Gastrocnemius medialis (tissue), 4 donors: ENCODE measurements around the gene FRY. TPM values are rescaled to one million over a fixed set of nuclear protein-coding genes. Genes with fewer than 3 reads are reported as not detected.

Experiments
- ATAC-seq, 2 donors: fragments of 150-250 bp; one replicate each; pipeline ENCODE4 v1.9.1; 2016
- DNase-seq, 2 donors: peaks; one replicate each; pipeline ENCODE4 v3.0.0-alpha.2; 2019
- H3K27ac ChIP-seq, 4 donors: fragments of 200-600 bp; sonication (generic); 1 replicate in 1 of 4; 2 replicates in 3 of 4; pipeline ENCODE4 v1.5.1; 2016 to 2018; ENCODE audit warnings: mild to moderate bottlenecking in 2 of 4, moderate library complexity in 1 of 4
- H3K27me3 ChIP-seq, 3 donors: fragments of 200-600 bp; sonication (generic) in 2 of 3; 1 replicate in 1 of 3; 2 replicates in 2 of 3; pipeline versions ENCODE4 v1.5.1 to v1.6.0; 2016 to 2019; ENCODE audit warnings: mild to moderate bottlenecking in 1 of 3, moderate library complexity in 1 of 3
- H3K36me3 ChIP-seq, 2 donors: fragments of 200-600 bp; sonication (generic) in 1 of 2; one replicate each; pipeline ENCODE4 v1.5.1; 2017 to 2018
- H3K4me1 ChIP-seq, 2 donors: fragments of 200-600 bp; sonication (generic) in 1 of 2; one replicate each; pipeline ENCODE4 v1.5.1; 2016 to 2017; ENCODE audit warnings: mild to moderate bottlenecking in 2 of 2
- H3K4me3 ChIP-seq, 4 donors: fragments of 200-600 bp; sonication (generic) in 3 of 4; 1 replicate in 1 of 4; 2 replicates in 3 of 4; pipeline ENCODE4 v1.5.1; 2016 to 2019; ENCODE audit warnings: mild to moderate bottlenecking in 2 of 4
- H3K9me3 ChIP-seq, 3 donors: fragments of 200-600 bp; sonication (generic) in 2 of 3; 1 replicate in 1 of 3; 2 replicates in 2 of 3; pipeline ENCODE4 v1.5.1; 2016 to 2019
- POLR2A ChIP-seq, 2 donors: fragments of 450-650 bp; IDR thresholded peaks; one replicate each; pipeline ENCODE4 v1.6.1; 2017; ENCODE audit warnings: antibody characterized with exemption in 2 of 2, mild to moderate bottlenecking in 2 of 2, moderate library complexity in 2 of 2
- in situ Hi-C, 4 donors: fragments of 200-750 bp; cut with MboI; loops; one replicate each; pipeline versions ENCODE4 v1.15.0 to v1.8.0; 2017; ENCODE audit warnings: low sequenced_read_pairs in 4 of 4
- intact Hi-C: fragments of 100-400 bp; cut with DNase I; formaldehyde crosslinking; loops from one replicate; pipeline ENCODE4 v1.15.1; 2023; ENCODE audit warnings: low total_unique reads
- total RNA-seq, 4 donors: library from RNA; depleted of rRNA; stranded (reverse); fragments of >200 nt; gene quantifications; one replicate each; pipeline versions ENCODE4 v1.1.0 to v1.2.3, GENCODE V29; 2016
- TF ChIP-seq, protein P1 (sequence below), 5 experiments: fragments of 450-650 bp in 3 of 5; fragments of 200-600 bp in 2 of 5; sonication (generic) in 2 of 5; IDR thresholded peaks in 4 of 5; conservative IDR thresholded peaks in 1 of 5; 1 replicate in 4 of 5; 2 replicates in 1 of 5; pipeline ENCODE4 v1.5.1; 2016 to 2019; ENCODE audit warnings: antibody characterized with exemption in 5 of 5, mild to moderate bottlenecking in 3 of 5, moderate library complexity in 3 of 5

FRY gene
- total RNA-seq, 4 donors from 2014 or later = 10.1 to 48.3 (median 21.4) TPM

DNA sequence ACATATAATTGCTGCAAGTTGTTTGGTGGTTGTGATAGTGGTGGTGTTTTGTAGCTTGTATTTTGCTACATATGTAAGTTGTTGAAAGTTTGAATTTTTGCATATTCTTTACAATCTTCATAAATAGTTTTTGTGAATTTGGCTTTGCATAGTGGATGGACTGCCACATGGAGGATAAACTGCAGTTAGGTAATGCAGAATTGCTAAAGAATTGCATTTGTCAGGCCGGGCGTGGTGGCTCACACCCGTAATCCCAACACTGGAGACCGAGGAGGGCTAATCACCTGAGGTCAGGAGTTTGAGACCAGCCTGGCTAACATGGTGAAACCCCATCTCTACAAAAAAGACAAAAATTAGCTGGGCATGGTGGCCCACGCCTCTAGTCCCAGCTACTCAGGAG is 171.6 kb downstream of the FRY start:
- H3K27ac ChIP-seq = no peak overlapping the region
- DNase-seq (no peak), ATAC-seq (no peak)
- H3K27me3 ChIP-seq = no peaks in the 10 kb centered on the region
- no peak for TF ChIP-seq POLR2A (IDR thresholded peaks at IDR 0.05)
- TF ChIP-seq, protein P1, sequence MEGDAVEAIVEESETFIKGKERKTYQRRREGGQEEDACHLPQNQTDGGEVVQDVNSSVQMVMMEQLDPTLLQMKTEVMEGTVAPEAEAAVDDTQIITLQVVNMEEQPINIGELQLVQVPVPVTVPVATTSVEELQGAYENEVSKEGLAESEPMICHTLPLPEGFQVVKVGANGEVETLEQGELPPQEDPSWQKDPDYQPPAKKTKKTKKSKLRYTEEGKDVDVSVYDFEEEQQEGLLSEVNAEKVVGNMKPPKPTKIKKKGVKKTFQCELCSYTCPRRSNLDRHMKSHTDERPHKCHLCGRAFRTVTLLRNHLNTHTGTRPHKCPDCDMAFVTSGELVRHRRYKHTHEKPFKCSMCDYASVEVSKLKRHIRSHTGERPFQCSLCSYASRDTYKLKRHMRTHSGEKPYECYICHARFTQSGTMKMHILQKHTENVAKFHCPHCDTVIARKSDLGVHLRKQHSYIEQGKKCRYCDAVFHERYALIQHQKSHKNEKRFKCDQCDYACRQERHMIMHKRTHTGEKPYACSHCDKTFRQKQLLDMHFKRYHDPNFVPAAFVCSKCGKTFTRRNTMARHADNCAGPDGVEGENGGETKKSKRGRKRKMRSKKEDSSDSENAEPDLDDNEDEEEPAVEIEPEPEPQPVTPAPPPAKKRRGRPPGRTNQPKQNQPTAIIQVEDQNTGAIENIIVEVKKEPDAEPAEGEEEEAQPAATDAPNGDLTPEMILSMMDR (IDR thresholded peaks at IDR 0.05 in 4 of 5, conservative IDR thresholded peaks at IDR 0.05 in 1 of 5) = no peak
- H3K4me1 ChIP-seq = peaks cover 0 to 4% of the 10 kb centered on the region in 2 donors
- H3K9me3 ChIP-seq = no peaks in the 10 kb centered on the region
- in situ Hi-C loops (no loop called here), intact Hi-C loops (no loop called here)
- H3K4me3 ChIP-seq = no peak overlapping the region
- H3K36me3 ChIP-seq = peaks cover 0 to 12% of the 10 kb centered on the region in 2 donors

- no peak overlapping the region for H3K4me3 ChIP-seq
- no peaks in the 10 kb centered on the region for H3K9me3 ChIP-seq
- no peak overlapping the region for H3K27ac ChIP-seq
- H3K36me3 ChIP-seq = peaks cover 0 to 17% of the 10 kb centered on the region in 2 donors
- no peak for ATAC-seq
- no peak for DNase-seq
- peaks cover 0 to 4% of the 10 kb centered on the region in 2 donors for H3K4me1 ChIP-seq
- H3K27me3 ChIP-seq = no peaks in the 10 kb centered on the region
- intact Hi-C loops = no loop called here
- in situ Hi-C loops = no loop called here
- TF ChIP-seq, protein P1 (IDR thresholded peaks at IDR 0.05 in 4 of 5, conservative IDR thresholded peaks at IDR 0.05 in 1 of 5) = no peak
- TF ChIP-seq POLR2A (IDR thresholded peaks at IDR 0.05) = no peak
These were observed 172.2 kb downstream of the FRY start for GRCh38 chr13:32203736-32204135.

- Histone ChIP-seq H3K4me3 (no peak overlapping the region), H3K27me3 (no peaks in the 10 kb centered on the region), H3K36me3 (peaks cover 0 to 34% of the 10 kb centered on the region in 2 donors), H3K9me3 (no peaks in the 10 kb centered on the region), H3K4me1 (peaks cover 4 to 6% of the 10 kb centered on the region in 2 donors), H3K27ac (no peak overlapping the region)
- TF ChIP-seq POLR2A (IDR thresholded peaks at IDR 0.05) = no peak
- TF ChIP-seq, protein P1 (IDR thresholded peaks at IDR 0.05 in 4 of 5, conservative IDR thresholded peaks at IDR 0.05 in 1 of 5) = no peak
- in situ Hi-C loops = no loop called here
- DNase-seq = no peak
- intact Hi-C loops = no loop called here
- no peak for ATAC-seq
These were observed 174.0 kb downstream of the FRY start for GRCh38 chr13:32205431-32206096.

- intact Hi-C loops = no loop called here
- in situ Hi-C loops = no loop called here
These were observed 174.6 kb downstream of the FRY start for GRCh38 chr13:32206097-32206740.

More at GRCh38 chr13:32206097-32206740, 174.6 kb downstream of the FRY start:
- DNase-seq = no peak
- no peak for ATAC-seq
- Histone ChIP-seq H3K27ac (no peak overlapping the region), H3K27me3 (no peaks in the 10 kb centered on the region), H3K4me1 (peaks cover 5 to 6% of the 10 kb centered on the region in 2 donors), H3K4me3 (no peak overlapping the region), H3K36me3 (peaks cover 0 to 41% of the 10 kb centered on the region in 2 donors), H3K9me3 (no peaks in the 10 kb centered on the region)
- TF ChIP-seq, protein P1 (IDR thresholded peaks at IDR 0.05 in 4 of 5, conservative IDR thresholded peaks at IDR 0.05 in 1 of 5) = no peak
- no peak for TF ChIP-seq POLR2A (IDR thresholded peaks at IDR 0.05)
